DOHH2 (cell line): ENCODE measurements around the gene SHC4.

Experiments used
- EZH2phosphoT487 ChIP-seq: fragments of 200-600 bp; sonication (generic); IDR thresholded peaks from 2 replicates; pipeline ENCODE4 v1.6.1; 2017; ENCODE audit warnings: borderline replicate concordance, mild to moderate bottlenecking, antibody characterized with exemption, low read length, moderate library complexity, mixed read lengths
- TF ChIP-seq, protein P1 (sequence below): fragments of 200-600 bp; sonication (generic); IDR thresholded peaks from one replicate; pipeline ENCODE4 v1.5.1; 2014; ENCODE audit warnings: antibody characterized with exemption, mild to moderate bottlenecking, low read depth, low read length; ENCODE audit not compliant: poor library complexity, severe bottlenecking

DNA sequence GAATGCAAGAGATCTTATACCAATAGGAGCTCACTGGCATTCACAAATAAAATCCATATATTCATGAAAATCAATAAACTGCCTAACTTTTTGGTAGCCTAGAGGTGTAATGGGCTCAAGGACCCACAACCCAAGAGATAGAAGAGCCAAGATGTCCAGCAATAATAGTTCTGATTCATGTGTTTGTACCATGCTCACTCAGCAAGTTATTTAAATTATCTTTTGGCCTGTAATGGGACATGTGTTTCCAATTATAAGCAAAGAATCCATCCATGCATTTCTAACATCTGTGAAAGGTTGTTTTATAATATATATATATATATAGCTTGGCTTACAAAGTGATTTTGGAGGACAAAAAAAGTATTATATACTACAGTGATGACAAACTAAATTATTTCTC, 29.7 kb upstream of the SHC4 start:
- TF ChIP-seq EZH2phosphoT487, result no peak
- TF ChIP-seq, protein P1, sequence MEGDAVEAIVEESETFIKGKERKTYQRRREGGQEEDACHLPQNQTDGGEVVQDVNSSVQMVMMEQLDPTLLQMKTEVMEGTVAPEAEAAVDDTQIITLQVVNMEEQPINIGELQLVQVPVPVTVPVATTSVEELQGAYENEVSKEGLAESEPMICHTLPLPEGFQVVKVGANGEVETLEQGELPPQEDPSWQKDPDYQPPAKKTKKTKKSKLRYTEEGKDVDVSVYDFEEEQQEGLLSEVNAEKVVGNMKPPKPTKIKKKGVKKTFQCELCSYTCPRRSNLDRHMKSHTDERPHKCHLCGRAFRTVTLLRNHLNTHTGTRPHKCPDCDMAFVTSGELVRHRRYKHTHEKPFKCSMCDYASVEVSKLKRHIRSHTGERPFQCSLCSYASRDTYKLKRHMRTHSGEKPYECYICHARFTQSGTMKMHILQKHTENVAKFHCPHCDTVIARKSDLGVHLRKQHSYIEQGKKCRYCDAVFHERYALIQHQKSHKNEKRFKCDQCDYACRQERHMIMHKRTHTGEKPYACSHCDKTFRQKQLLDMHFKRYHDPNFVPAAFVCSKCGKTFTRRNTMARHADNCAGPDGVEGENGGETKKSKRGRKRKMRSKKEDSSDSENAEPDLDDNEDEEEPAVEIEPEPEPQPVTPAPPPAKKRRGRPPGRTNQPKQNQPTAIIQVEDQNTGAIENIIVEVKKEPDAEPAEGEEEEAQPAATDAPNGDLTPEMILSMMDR, result no peak
